Measurements from ENCODE around the gene SOX4. TPM values are rescaled to one million over a fixed set of nuclear protein-coding genes. Genes with fewer than 3 reads are reported as not detected.
A peak's percentile ranks its signal among the peaks of the same experiment; 100 is the strongest.

SOX4 gene
- total and polyA plus RNA-seq, 7 donors = 0.49 to 6.9 (median 1.9) TPM

DNA sequence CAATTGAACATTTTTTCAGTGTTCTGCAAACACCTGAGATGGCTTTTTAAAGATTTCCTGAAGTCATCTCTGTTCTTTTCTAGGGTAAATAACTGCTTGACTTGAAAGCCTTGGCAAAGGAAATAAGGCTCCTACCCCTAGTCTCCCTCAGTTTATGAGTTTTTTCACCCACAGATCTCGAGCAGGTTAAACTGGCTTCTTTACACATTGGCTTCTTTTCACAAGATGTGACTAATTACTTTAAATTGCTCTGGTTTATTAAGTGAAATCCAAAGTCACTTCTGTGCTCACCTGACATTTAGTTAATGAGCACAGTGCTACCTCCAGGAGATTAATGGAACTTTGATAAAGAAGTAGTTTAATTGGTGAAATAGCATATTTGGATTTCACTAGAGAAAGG, 33.2 kb downstream of the SOX4 start:
- no peaks in the 10 kb centered on the region for H3K27me3 ChIP-seq (ENCODE audit: insufficient read depth in 3 of 3, low read length in 2 of 3)
- H3K9me3 ChIP-seq = no peaks in the 10 kb centered on the region
- H3K27ac ChIP-seq = no peak overlapping the region
- intact Hi-C loops (cut with DNase I) = no loop called here
- H3K36me3 ChIP-seq (ENCODE audit: insufficient read depth in 1 of 2, low read depth in 1 of 2) = no peaks in the 10 kb centered on the region
- TF ChIP-seq, protein P1, sequence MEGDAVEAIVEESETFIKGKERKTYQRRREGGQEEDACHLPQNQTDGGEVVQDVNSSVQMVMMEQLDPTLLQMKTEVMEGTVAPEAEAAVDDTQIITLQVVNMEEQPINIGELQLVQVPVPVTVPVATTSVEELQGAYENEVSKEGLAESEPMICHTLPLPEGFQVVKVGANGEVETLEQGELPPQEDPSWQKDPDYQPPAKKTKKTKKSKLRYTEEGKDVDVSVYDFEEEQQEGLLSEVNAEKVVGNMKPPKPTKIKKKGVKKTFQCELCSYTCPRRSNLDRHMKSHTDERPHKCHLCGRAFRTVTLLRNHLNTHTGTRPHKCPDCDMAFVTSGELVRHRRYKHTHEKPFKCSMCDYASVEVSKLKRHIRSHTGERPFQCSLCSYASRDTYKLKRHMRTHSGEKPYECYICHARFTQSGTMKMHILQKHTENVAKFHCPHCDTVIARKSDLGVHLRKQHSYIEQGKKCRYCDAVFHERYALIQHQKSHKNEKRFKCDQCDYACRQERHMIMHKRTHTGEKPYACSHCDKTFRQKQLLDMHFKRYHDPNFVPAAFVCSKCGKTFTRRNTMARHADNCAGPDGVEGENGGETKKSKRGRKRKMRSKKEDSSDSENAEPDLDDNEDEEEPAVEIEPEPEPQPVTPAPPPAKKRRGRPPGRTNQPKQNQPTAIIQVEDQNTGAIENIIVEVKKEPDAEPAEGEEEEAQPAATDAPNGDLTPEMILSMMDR (IDR thresholded peaks at IDR 0.05) = no peak
- WGBS, 3 donors = 45 to 60% (median 58%) methylated on average over 1 of the region's 1 CpG
- no peak for ATAC-seq
- DNase-seq = no peak
- H3K4me3 ChIP-seq = no peak overlapping the region
- no peaks in the 10 kb centered on the region for H3K4me1 ChIP-seq

- Histone ChIP-seq H3K9me3 (no peaks in the 10 kb centered on the region), H3K36me3 (ENCODE audit: insufficient read depth in 1 of 2, low read depth in 1 of 2) (no peaks in the 10 kb centered on the region), H3K27ac (no peak overlapping the region), H3K4me1 (no peaks in the 10 kb centered on the region), H3K4me3 (no peak overlapping the region), H3K27me3 (ENCODE audit: insufficient read depth in 3 of 3, low read length in 2 of 3) (no peaks in the 10 kb centered on the region)
- WGBS, 3 donors = 83 to 89% (median 85%) methylated on average over 4 of the region's 4 CpGs
- ATAC-seq = no peak
- no peak for DNase-seq
- intact Hi-C loops (cut with DNase I) = no loop called here
- TF ChIP-seq, protein P1 (IDR thresholded peaks at IDR 0.05) = no peak
Measured at GRCh38 chr6:21628160-21628559, 34.6 kb downstream of the SOX4 start.

DNA sequence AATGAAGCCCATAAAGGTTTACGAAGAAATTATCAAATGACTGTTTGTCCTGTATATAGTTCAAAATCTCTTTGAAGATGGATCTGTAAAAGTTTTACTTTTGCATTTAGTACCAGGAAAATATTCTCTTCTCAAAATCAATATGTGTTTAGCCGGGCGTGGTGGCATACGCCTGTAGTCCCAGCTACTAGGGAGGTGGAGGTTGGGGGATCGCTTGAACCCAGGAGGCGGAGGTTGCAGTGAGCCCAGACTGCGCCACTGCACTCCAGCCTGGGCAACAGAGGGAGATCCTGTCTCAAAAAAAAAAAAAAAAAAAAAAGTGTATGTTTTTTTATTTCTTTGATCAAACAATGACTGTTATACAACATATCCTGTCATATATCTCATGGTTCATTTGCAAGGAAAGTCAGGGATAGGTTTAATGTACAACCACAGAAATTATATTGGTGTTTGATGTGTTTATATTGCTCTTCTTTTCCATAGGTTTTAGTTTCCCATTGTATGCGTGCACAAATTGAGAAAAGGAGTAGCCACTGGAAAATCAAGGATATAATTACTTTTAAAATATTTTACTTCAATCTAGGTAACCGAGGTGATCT, 40.1 kb downstream of the SOX4 start:
- no peaks in the 10 kb centered on the region for H3K36me3 ChIP-seq (ENCODE audit: insufficient read depth in 1 of 2, low read depth in 1 of 2)
- no peak overlapping the region for H3K27ac ChIP-seq
- H3K4me1 ChIP-seq = no peaks in the 10 kb centered on the region
- intact Hi-C loops (cut with DNase I) = no loop called here
- no peaks in the 10 kb centered on the region for H3K27me3 ChIP-seq (ENCODE audit: insufficient read depth in 3 of 3, low read length in 2 of 3)
- no peaks in the 10 kb centered on the region for H3K9me3 ChIP-seq
- TF ChIP-seq, protein P1 (IDR thresholded peaks at IDR 0.05) = no peak
- ATAC-seq (no peak), DNase-seq (no peak)
- H3K4me3 ChIP-seq = no peak overlapping the region
- 97% methylated on average over 9 of the region's 9 CpGs for WGBS, 3 donors

DNA sequence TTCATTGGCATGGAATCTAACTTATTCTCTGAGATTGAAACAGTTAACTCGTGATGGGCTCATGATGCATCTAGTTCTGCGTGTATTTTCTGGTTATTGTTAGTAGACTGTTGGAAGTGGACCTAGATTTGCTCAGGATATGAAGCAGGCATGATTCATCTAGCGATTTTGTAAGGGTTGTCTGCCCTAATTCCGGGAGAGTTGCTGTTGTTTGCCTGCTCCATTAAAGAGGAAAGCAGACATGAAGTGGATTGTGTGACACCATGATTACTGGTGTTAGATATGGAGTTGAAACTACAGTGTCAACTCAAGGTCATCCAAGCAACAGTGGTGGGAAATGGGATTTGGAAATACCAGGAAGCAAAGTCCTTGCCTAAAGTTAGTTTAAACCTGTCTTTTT, 41.0 kb downstream of the SOX4 start:
- DNase-seq = no peak
- intact Hi-C loops (cut with DNase I) = no loop called here
- no peak overlapping the region for H3K4me3 ChIP-seq
- no peaks in the 10 kb centered on the region for H3K4me1 ChIP-seq
- no peaks in the 10 kb centered on the region for H3K36me3 ChIP-seq (ENCODE audit: insufficient read depth in 1 of 2, low read depth in 1 of 2)
- no peaks in the 10 kb centered on the region for H3K27me3 ChIP-seq (ENCODE audit: insufficient read depth in 3 of 3, low read length in 2 of 3)
- no peak overlapping the region for H3K27ac ChIP-seq
- H3K9me3 ChIP-seq = no peaks in the 10 kb centered on the region
- WGBS, 3 donors = 22 to 34% (median 22%) methylated on average over 4 of the region's 4 CpGs
- peak in 2 of 4 donors; percentile 33 to 34 for ATAC-seq
- TF ChIP-seq, protein P1 (IDR thresholded peaks at IDR 0.05) = no peak

DNA sequence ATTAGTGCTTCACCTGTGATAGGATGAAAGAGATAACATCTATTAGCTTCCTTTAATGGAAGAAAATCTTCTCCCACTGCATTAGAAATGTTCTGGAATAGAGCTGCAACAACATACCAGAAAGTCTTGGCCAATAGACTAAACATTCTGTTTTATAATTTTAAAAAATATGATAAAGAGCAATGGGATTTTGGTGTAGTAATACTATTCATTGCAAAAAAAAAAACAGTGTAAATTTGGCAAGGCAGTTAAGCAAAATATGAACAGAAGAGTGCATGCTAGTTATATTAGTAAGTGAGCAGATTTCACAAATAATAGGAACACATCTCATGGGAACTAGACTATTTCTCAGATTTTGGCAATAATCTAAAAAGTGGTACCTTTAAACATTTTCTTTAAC, 43.3 kb downstream of the SOX4 start:
- Histone ChIP-seq H3K4me1 (no peaks in the 10 kb centered on the region), H3K36me3 (ENCODE audit: insufficient read depth in 1 of 2, low read depth in 1 of 2) (no peaks in the 10 kb centered on the region), H3K27ac (no peak overlapping the region), H3K4me3 (no peak overlapping the region), H3K27me3 (ENCODE audit: insufficient read depth in 3 of 3, low read length in 2 of 3) (no peaks in the 10 kb centered on the region), H3K9me3 (no peaks in the 10 kb centered on the region)
- ATAC-seq (no peak), DNase-seq (no peak)
- TF ChIP-seq, protein P1 (IDR thresholded peaks at IDR 0.05) = no peak
- intact Hi-C loops (cut with DNase I) = no loop called here
